ENCODE measurements around the gene SEZ6L2. TPM values are rescaled to one million over a fixed set of nuclear protein-coding genes. Genes with fewer than 3 reads are reported as not detected.

Gene SEZ6L2
- total and polyA plus RNA-seq, 2 of the 13 experiments (the other 11 are each of a cell fraction or from before 2014, with no cell fraction given): 14.9 to 16.9 TPM

GRCh38 chr16:29925781-29926710, 26.7 kb upstream of the SEZ6L2 start, which contains the start of gene KCTD13 (continued):
- TF ChIP-seq ADNP (CRISPR knock-in tag; IDR thresholded peaks at IDR 0.05) (0 out of 2 replicates have a peak, but pooled peaks have one; percentile 7), ZKSCAN8 (CRISPR knock-in tag; IDR thresholded peaks at IDR 0.05; ENCODE audit: borderline replicate concordance) (peak; percentile 59; the same call in 1 of the 2 replicates), ATM (IDR thresholded peaks at IDR 0.05; ENCODE audit: borderline replicate concordance) (no peak), MYNN (CRISPR knock-in tag; IDR thresholded peaks at IDR 0.05; ENCODE audit: low read depth) (peak; percentile 93), JUN (CRISPR knock-in tag; IDR thresholded peaks at IDR 0.05) (no peak; the same call in 1 of the 2 replicates), CEBPB (IDR thresholded peaks at IDR 0.05; ENCODE audit: borderline replicate concordance, low read depth, low read length) (no peak), FOXM1 (CRISPR knock-in tag; IDR thresholded peaks at IDR 0.05) (no peak), DMAP1 (CRISPR knock-in tag; IDR thresholded peaks at IDR 0.05) (peak; percentile 75), ZNF891 (CRISPR knock-in tag; IDR thresholded peaks at IDR 0.05) (peak; percentile 91), ZNF816 (CRISPR knock-in tag; IDR thresholded peaks at IDR 0.05; ENCODE audit: borderline replicate concordance) (peak; percentile 31; the same call in 1 of the 2 replicates), MEIS1 (CRISPR knock-in tag; IDR thresholded peaks at IDR 0.05; ENCODE audit: borderline replicate concordance) (peak; percentile 71; the same call in 1 of the 2 replicates), LCORL (IDR thresholded peaks at IDR 0.05) (no peak), LCORL (CRISPR knock-in tag; IDR thresholded peaks at IDR 0.05) (peak; percentile 35; the same call in 1 of the 2 replicates), ARNTL (CRISPR knock-in tag; IDR thresholded peaks at IDR 0.05) (peak; percentile 77), ETV5 (CRISPR knock-in tag; IDR thresholded peaks at IDR 0.05; ENCODE audit: borderline replicate concordance) (0 out of 2 replicates have a peak, but pooled peaks have one; percentile 17), ZNF564 (CRISPR knock-in tag; IDR thresholded peaks at IDR 0.05) (peak; percentile 62; the same call in 1 of the 2 replicates), MED1 (CRISPR knock-in tag; IDR thresholded peaks at IDR 0.05) (peak; percentile 82), SP5 (CRISPR knock-in tag; IDR thresholded peaks at IDR 0.05; ENCODE audit: borderline replicate concordance, low read depth) (peak; percentile 45; the same call in 1 of the 2 replicates)
- TF ChIP-seq, protein P1, sequence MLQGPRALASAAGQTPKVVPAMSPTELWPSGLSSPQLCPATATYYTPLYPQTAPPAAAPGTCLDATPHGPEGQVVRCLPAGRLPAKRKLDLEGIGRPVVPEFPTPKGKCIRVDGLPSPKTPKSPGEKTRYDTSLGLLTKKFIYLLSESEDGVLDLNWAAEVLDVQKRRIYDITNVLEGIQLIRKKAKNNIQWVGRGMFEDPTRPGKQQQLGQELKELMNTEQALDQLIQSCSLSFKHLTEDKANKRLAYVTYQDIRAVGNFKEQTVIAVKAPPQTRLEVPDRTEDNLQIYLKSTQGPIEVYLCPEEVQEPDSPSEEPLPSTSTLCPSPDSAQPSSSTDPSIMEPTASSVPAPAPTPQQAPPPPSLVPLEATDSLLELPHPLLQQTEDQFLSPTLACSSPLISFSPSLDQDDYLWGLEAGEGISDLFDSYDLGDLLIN (CRISPR knock-in tag; IDR thresholded peaks at IDR 0.05; ENCODE audit: borderline replicate concordance): peak; percentile 94; the same call in 1 of the 2 replicates
- TF ChIP-seq, protein P2, sequence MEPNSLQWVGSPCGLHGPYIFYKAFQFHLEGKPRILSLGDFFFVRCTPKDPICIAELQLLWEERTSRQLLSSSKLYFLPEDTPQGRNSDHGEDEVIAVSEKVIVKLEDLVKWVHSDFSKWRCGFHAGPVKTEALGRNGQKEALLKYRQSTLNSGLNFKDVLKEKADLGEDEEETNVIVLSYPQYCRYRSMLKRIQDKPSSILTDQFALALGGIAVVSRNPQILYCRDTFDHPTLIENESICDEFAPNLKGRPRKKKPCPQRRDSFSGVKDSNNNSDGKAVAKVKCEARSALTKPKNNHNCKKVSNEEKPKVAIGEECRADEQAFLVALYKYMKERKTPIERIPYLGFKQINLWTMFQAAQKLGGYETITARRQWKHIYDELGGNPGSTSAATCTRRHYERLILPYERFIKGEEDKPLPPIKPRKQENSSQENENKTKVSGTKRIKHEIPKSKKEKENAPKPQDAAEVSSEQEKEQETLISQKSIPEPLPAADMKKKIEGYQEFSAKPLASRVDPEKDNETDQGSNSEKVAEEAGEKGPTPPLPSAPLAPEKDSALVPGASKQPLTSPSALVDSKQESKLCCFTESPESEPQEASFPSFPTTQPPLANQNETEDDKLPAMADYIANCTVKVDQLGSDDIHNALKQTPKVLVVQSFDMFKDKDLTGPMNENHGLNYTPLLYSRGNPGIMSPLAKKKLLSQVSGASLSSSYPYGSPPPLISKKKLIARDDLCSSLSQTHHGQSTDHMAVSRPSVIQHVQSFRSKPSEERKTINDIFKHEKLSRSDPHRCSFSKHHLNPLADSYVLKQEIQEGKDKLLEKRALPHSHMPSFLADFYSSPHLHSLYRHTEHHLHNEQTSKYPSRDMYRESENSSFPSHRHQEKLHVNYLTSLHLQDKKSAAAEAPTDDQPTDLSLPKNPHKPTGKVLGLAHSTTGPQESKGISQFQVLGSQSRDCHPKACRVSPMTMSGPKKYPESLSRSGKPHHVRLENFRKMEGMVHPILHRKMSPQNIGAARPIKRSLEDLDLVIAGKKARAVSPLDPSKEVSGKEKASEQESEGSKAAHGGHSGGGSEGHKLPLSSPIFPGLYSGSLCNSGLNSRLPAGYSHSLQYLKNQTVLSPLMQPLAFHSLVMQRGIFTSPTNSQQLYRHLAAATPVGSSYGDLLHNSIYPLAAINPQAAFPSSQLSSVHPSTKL (CRISPR knock-in tag; IDR thresholded peaks at IDR 0.05): peak; percentile 7; the same call in 1 of the 2 replicates
- TF ChIP-seq, protein P3, sequence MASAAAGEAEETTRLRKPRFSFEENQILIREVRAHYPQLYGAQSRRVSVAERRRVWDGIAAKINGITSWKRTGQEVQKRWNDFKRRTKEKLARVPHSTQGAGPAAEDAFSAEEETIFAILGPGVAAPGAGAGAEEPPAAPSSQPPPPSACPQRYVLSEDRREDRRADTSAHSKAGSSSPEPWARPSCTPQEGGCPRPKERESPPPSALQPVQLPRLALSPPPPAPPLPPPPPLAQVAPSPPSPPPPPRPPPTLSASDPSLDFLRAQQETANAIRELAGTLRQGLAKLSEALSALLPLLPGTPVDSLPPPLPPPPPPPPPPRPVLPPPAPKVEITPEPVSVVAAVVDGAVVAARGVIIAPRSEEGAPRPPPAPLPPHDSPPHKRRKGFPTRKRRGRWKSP (CRISPR knock-in tag; IDR thresholded peaks at IDR 0.05): peak; percentile 22; the same call in 1 of the 2 replicates

Measured in HepG2 (cell line).